Measurements from ENCODE around the gene OLFM2.

The OLFM2 gene

GRCh38 chr19:9914001-9914314, 22.4 kb downstream of the OLFM2 start:
- no peak for TF ChIP-seq FOXM1 (IDR thresholded peaks at IDR 0.05; ENCODE audit: borderline replicate concordance, low read depth)
- no peak for TF ChIP-seq EP300 (IDR thresholded peaks at IDR 0.05; ENCODE audit: borderline replicate concordance)
- TF ChIP-seq MAX (IDR thresholded peaks at IDR 0.05) = no peak
- no peak for TF ChIP-seq CEBPB (IDR thresholded peaks at IDR 0.05)
- no peak for TF ChIP-seq CREB1 (IDR thresholded peaks at IDR 0.05; ENCODE audit: low read depth)
- no peak for TF ChIP-seq TCF12 (IDR thresholded peaks at IDR 0.05; ENCODE audit: low read depth)
- TF ChIP-seq ZBTB7A (IDR thresholded peaks at IDR 0.05; ENCODE audit: low read depth) = no peak
- TF ChIP-seq NFIC (IDR thresholded peaks at IDR 0.05) = no peak

GRCh38 chr19:9913237-9914000, 22.9 kb downstream of the OLFM2 start:
- TF ChIP-seq MAX (IDR thresholded peaks at IDR 0.05) (peak; percentile 77), TEAD4 (IDR thresholded peaks at IDR 0.05) (no peak)

- TF ChIP-seq RAD21 (IDR thresholded peaks at IDR 0.05; ENCODE audit: low read depth) = no peak
- no peak for TF ChIP-seq EP300 (IDR thresholded peaks at IDR 0.05; ENCODE audit: borderline replicate concordance)
- TF ChIP-seq NFIC (IDR thresholded peaks at IDR 0.05) = no peak
- no peak for TF ChIP-seq MAX (IDR thresholded peaks at IDR 0.05)
- TF ChIP-seq TAF1 (IDR thresholded peaks at IDR 0.05; ENCODE audit: low read depth) = no peak
- no peak for TF ChIP-seq REST (IDR thresholded peaks at IDR 0.05; ENCODE audit: low read depth)
- TF ChIP-seq TCF12 (IDR thresholded peaks at IDR 0.05; ENCODE audit: low read depth) = no peak
- TF ChIP-seq CEBPB (IDR thresholded peaks at IDR 0.05) = no peak
- TF ChIP-seq TEAD4 (IDR thresholded peaks at IDR 0.05) = no peak
- no peak for TF ChIP-seq YY1 (IDR thresholded peaks at IDR 0.05; ENCODE audit: low read depth)
- no peak for TF ChIP-seq EGR1 (IDR thresholded peaks at IDR 0.05)
- no peak for TF ChIP-seq CREB1 (IDR thresholded peaks at IDR 0.05; ENCODE audit: low read depth)
- TF ChIP-seq USF1 (IDR thresholded peaks at IDR 0.05) = no peak
- no peak for TF ChIP-seq ZBTB7A (IDR thresholded peaks at IDR 0.05; ENCODE audit: low read depth)
- TF ChIP-seq FOXM1 (IDR thresholded peaks at IDR 0.05; ENCODE audit: borderline replicate concordance, low read depth) = no peak
Measured at GRCh38 chr19:9912551-9913236, 23.6 kb downstream of the OLFM2 start.

- TF ChIP-seq TAF1 (IDR thresholded peaks at IDR 0.05; ENCODE audit: low read depth) = no peak
- TF ChIP-seq YY1 (IDR thresholded peaks at IDR 0.05; ENCODE audit: low read depth) = no peak
- no peak for TF ChIP-seq TCF12 (IDR thresholded peaks at IDR 0.05; ENCODE audit: low read depth)
- no peak for TF ChIP-seq ZBTB7A (IDR thresholded peaks at IDR 0.05; ENCODE audit: low read depth)
Measured at GRCh38 chr19:9911524-9912185, 24.7 kb downstream of the OLFM2 start.

GRCh38 chr19:9910625-9911024, 25.7 kb downstream of the OLFM2 start:
- TF ChIP-seq FOXM1 (IDR thresholded peaks at IDR 0.05; ENCODE audit: borderline replicate concordance, low read depth) = no peak
- no peak for TF ChIP-seq NFIC (IDR thresholded peaks at IDR 0.05)
- no peak for TF ChIP-seq CEBPB (IDR thresholded peaks at IDR 0.05)
- no peak for TF ChIP-seq EGR1 (IDR thresholded peaks at IDR 0.05)
- TF ChIP-seq ZBTB7A (IDR thresholded peaks at IDR 0.05; ENCODE audit: low read depth) = no peak

- no peak for TF ChIP-seq CREB1 (IDR thresholded peaks at IDR 0.05; ENCODE audit: low read depth)
- no peak for TF ChIP-seq TEAD4 (IDR thresholded peaks at IDR 0.05)
- TF ChIP-seq USF1 (IDR thresholded peaks at IDR 0.05) = no peak
- no peak for TF ChIP-seq NFIC (IDR thresholded peaks at IDR 0.05)
- TF ChIP-seq ZBTB7A (IDR thresholded peaks at IDR 0.05; ENCODE audit: low read depth) = no peak
- no peak for TF ChIP-seq FOXM1 (IDR thresholded peaks at IDR 0.05; ENCODE audit: borderline replicate concordance, low read depth)
- no peak for TF ChIP-seq MAX (IDR thresholded peaks at IDR 0.05)
- no peak for TF ChIP-seq EP300 (IDR thresholded peaks at IDR 0.05; ENCODE audit: borderline replicate concordance)
- no peak for TF ChIP-seq CEBPB (IDR thresholded peaks at IDR 0.05)
- TF ChIP-seq RAD21 (IDR thresholded peaks at IDR 0.05; ENCODE audit: low read depth) = no peak
- no peak for TF ChIP-seq TAF1 (IDR thresholded peaks at IDR 0.05; ENCODE audit: low read depth)
- TF ChIP-seq TCF12 (IDR thresholded peaks at IDR 0.05; ENCODE audit: low read depth) = no peak
- no peak for TF ChIP-seq EGR1 (IDR thresholded peaks at IDR 0.05)
- no peak for TF ChIP-seq YY1 (IDR thresholded peaks at IDR 0.05; ENCODE audit: low read depth)
- TF ChIP-seq REST (IDR thresholded peaks at IDR 0.05; ENCODE audit: low read depth) = no peak
Measured at GRCh38 chr19:9909251-9909650, 27.1 kb downstream of the OLFM2 start.

Data from Ishikawa (cell line).